Measurements from ENCODE around the gene FGF19. TPM values are rescaled to one million over a fixed set of nuclear protein-coding genes. Genes with fewer than 3 reads are reported as not detected.

The FGF19 gene
- total RNA-seq, 1 experiment from 2014 or later = not detected

DNA sequence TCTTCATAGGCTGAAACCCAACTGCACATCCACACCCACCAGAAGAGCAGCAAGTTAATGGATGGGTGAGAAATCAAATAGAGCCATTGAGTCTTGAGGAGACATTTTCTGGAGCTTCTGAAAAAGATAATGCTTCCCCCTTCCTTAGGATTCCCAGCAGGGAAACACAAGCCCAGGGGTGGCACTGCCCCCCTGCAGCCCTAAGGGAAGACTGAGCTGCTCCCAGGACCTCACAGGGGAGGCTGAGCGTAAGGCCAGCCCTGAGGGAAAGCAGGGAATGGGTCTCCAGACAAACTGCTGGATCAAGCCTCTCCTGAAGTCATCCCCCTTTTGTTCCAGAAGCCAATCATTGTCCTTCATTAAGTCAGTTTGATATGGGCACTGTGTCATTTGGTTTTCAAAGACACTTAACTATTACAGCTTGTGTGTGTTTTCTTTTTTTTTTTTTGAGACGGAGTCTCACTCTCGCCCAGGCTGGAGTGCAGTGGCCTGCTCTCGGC, 43.8 kb downstream of the FGF19 start:
- ChIA-PET CTCF (no interaction called here), POLR2A (ENCODE audit: unreplicated experiment) (interaction anchor here (0.7 kb wide), 1 partner anchor 17 kb away, joined by 7 read pairs; no protein-coding TSS in a partner anchor)
- no peak for TF ChIP-seq EZH2phosphoT487 (IDR thresholded peaks at IDR 0.05; ENCODE audit: borderline replicate concordance, low read length)
- TF ChIP-seq, protein P1, sequence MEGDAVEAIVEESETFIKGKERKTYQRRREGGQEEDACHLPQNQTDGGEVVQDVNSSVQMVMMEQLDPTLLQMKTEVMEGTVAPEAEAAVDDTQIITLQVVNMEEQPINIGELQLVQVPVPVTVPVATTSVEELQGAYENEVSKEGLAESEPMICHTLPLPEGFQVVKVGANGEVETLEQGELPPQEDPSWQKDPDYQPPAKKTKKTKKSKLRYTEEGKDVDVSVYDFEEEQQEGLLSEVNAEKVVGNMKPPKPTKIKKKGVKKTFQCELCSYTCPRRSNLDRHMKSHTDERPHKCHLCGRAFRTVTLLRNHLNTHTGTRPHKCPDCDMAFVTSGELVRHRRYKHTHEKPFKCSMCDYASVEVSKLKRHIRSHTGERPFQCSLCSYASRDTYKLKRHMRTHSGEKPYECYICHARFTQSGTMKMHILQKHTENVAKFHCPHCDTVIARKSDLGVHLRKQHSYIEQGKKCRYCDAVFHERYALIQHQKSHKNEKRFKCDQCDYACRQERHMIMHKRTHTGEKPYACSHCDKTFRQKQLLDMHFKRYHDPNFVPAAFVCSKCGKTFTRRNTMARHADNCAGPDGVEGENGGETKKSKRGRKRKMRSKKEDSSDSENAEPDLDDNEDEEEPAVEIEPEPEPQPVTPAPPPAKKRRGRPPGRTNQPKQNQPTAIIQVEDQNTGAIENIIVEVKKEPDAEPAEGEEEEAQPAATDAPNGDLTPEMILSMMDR (conservative IDR thresholded peaks at IDR 0.05; ENCODE audit: low read depth, low read length) = no peak
- TF ChIP-seq EZH2 (IDR thresholded peaks at IDR 0.05; ENCODE audit: low read length, unreplicated experiment) = no peak
- Histone ChIP-seq H3K4me1 (ENCODE audit: insufficient read depth, low read length) (peaks cover 7% of the 10 kb centered on the region), H3K79me2 (ENCODE audit: low read length) (no peaks in the 10 kb centered on the region), H3K9me2 (replicated peaks; ENCODE audit: low read length) (no peaks in the 10 kb centered on the region), H2AFZ (ENCODE audit: low read length) (no peak overlapping the region), H3K36me3 (ENCODE audit: low read depth, low read length) (no peaks in the 10 kb centered on the region; the same call in 1 of the 2 replicates), H4K20me1 (ENCODE audit: low read length) (no peaks in the 10 kb centered on the region), H3K4me3 (ENCODE audit: low read length) (no peak overlapping the region), H3K27me3 (ENCODE audit: low read length) (no peaks in the 10 kb centered on the region), H3K27ac (ENCODE audit: low read length) (no peak overlapping the region), H3F3A (ENCODE audit: low read length, unreplicated experiment) (peaks cover 4% of the 10 kb centered on the region), H3K9me3 (ENCODE audit: low read length) (no peaks in the 10 kb centered on the region), H3K4me2 (ENCODE audit: low read length) (no peak overlapping the region), H3K9ac (ENCODE audit: low read length) (no peak overlapping the region)
- no peak for DNase-seq
- no TSS peak for BruUV-seq (replicated peaks)
- intact Hi-C loops (cut with micrococcal nuclease) = no loop called here
- ATAC-seq = no peak

DNA sequence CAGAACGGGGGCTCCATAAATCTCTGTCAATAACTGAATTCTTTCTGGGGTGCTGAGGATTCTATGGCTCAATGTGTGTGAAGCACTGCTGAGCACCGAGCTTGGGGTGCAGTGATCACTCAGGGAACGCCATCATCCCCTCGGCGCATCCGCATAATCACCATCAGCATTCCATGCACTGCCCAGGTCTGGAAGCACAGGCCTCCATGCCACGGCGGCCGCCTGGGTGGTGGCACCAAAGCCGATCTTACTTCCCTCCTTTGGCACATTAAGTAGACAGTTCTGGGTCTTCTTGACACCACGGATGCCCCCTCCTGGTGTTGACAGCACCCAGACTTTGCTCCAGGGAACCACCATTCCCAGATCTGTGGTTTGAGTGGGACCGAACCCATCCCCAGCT, 44.2 kb downstream of the FGF19 start:
- ATAC-seq (no peak), DNase-seq (no peak)
- Histone ChIP-seq H3K9me3 (ENCODE audit: low read length) (no peaks in the 10 kb centered on the region), H3K4me2 (ENCODE audit: low read length) (no peak overlapping the region), H3K79me2 (ENCODE audit: low read length) (no peaks in the 10 kb centered on the region), H3K4me1 (ENCODE audit: insufficient read depth, low read length) (peaks cover 10% of the 10 kb centered on the region), H3F3A (ENCODE audit: low read length, unreplicated experiment) (peaks cover 4% of the 10 kb centered on the region), H2AFZ (ENCODE audit: low read length) (no peak overlapping the region), H3K4me3 (ENCODE audit: low read length) (no peak overlapping the region), H3K36me3 (ENCODE audit: low read depth, low read length) (no peaks in the 10 kb centered on the region; the same call in 1 of the 2 replicates), H3K27ac (ENCODE audit: low read length) (no peak overlapping the region), H3K9me2 (replicated peaks; ENCODE audit: low read length) (no peaks in the 10 kb centered on the region), H4K20me1 (ENCODE audit: low read length) (no peaks in the 10 kb centered on the region), H3K27me3 (ENCODE audit: low read length) (no peaks in the 10 kb centered on the region), H3K9ac (ENCODE audit: low read length) (no peak overlapping the region)
- BruUV-seq (replicated peaks) = no TSS peak
- CTCF ChIA-PET = no interaction called here
- POLR2A ChIA-PET (ENCODE audit: unreplicated experiment) = no interaction called here
- TF ChIP-seq, protein P1 (conservative IDR thresholded peaks at IDR 0.05; ENCODE audit: low read depth, low read length) = no peak
- no peak for TF ChIP-seq EZH2phosphoT487 (IDR thresholded peaks at IDR 0.05; ENCODE audit: borderline replicate concordance, low read length)
- no peak for TF ChIP-seq EZH2 (IDR thresholded peaks at IDR 0.05; ENCODE audit: low read length, unreplicated experiment)
- intact Hi-C loops (cut with micrococcal nuclease) = no loop called here

DNA sequence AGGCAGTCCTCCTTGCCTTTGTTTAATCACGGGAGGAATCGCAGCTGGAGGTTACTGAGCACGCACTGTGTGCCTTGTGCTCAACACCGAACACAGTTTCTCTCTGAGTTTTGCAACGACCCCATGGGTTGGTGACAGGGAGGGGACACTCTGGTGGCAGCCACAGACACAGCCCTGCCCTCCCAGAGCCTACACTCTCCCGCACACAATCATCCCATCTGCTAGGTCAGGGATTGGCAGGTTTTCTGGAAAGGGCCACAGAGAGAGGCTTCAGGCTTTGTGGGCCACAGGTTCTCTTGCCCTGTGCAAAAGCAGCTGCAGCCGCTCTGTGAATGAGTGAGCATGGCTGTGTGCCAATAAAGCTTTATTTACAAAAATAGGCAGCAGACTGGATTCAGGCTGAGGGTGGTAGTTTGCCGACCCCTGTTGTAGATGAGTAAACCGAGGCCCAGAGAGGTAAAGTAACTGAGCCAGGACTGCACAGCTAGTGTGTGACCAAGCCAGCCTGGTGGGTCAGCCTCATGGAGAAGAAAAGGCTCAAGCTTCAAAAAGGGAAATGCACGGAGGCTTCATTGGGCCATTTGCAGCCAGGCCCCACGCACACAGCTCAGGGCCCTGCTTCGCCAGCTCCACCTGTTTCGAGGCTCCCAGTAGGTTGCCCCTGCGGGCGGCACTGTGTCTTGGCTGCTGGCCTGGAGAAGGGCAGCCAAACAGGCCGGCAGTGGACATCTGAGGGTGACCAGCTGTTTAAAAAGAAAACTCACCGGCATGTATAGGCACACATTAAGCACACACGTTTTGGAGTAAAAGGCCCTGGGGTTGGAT, 45.0 kb downstream of the FGF19 start:
- H4K20me1 ChIP-seq (ENCODE audit: low read length) = no peaks in the 10 kb centered on the region
- no peaks in the 10 kb centered on the region for H3K9me3 ChIP-seq (ENCODE audit: low read length)
- H3K4me3 ChIP-seq (ENCODE audit: low read length) = no peak overlapping the region
- no peak overlapping the region for H2AFZ ChIP-seq (ENCODE audit: low read length)
- no peak for DNase-seq
- peaks cover 9% of the 10 kb centered on the region for H3F3A ChIP-seq (ENCODE audit: low read length, unreplicated experiment)
- H3K36me3 ChIP-seq (ENCODE audit: low read depth, low read length) = no peaks in the 10 kb centered on the region
- intact Hi-C loops (cut with micrococcal nuclease) = no loop called here
- no peaks in the 10 kb centered on the region for H3K9me2 ChIP-seq (replicated peaks; ENCODE audit: low read length)
- no peak overlapping the region for H3K4me2 ChIP-seq (ENCODE audit: low read length)
- H3K27me3 ChIP-seq (ENCODE audit: low read length) = no peaks in the 10 kb centered on the region
- no peak overlapping the region for H3K9ac ChIP-seq (ENCODE audit: low read length)
- H3K4me1 ChIP-seq (ENCODE audit: insufficient read depth, low read length) = peaks cover 18% of the 10 kb centered on the region
- TF ChIP-seq, protein P1 (conservative IDR thresholded peaks at IDR 0.05; ENCODE audit: low read depth, low read length) = no peak
- TF ChIP-seq EZH2phosphoT487 (IDR thresholded peaks at IDR 0.05; ENCODE audit: borderline replicate concordance, low read length) (no peak), EZH2 (IDR thresholded peaks at IDR 0.05; ENCODE audit: low read length, unreplicated experiment) (no peak)
- POLR2A ChIA-PET (ENCODE audit: unreplicated experiment) = no interaction called here
- no peak overlapping the region for H3K27ac ChIP-seq (ENCODE audit: low read length)
- H3K79me2 ChIP-seq (ENCODE audit: low read length) = no peaks in the 10 kb centered on the region
- BruUV-seq (replicated peaks) = no TSS peak
- ATAC-seq = no peak
- CTCF ChIA-PET = no interaction called here
